Astrocyte of the hippocampus (primary cell): ENCODE measurements around the gene TFEB.

Experiments
- DNase-seq: peaks from one replicate; pipeline ENCODE4 v3.0.0; 2011; ENCODE audit warnings: low read depth, low spot score

Gene TFEB

GRCh38 chr6:41638935-41639808 is 96.2 kb downstream of the TFEB start:
- peak; percentile 76 for DNase-seq

GRCh38 chr6:41638002-41638934 is 97.1 kb downstream of the TFEB start, which contains the start of gene MDFI:
Gene MDFI, plus strand, starts transcription at chr6:41638468. Its CDS starts 282 bp downstream, at chr6:41638750.
- peak; percentile 69 for DNase-seq

- peak; percentile 46 for DNase-seq
Observed at GRCh38 chr6:41637194-41638001, 98.0 kb downstream of the TFEB start.

GRCh38 chr6:41636833-41637193 is 98.6 kb downstream of the TFEB start:
- DNase-seq, result peak; percentile 68

GRCh38 chr6:41635365-41635764 is 100.0 kb downstream of the TFEB start:
- DNase-seq, result no peak

GRCh38 chr6:41634657-41635056 is 100.8 kb downstream of the TFEB start:
- peak; percentile 88 for DNase-seq
